HG03521 (cell line): ENCODE data around the gene TEX53.
A peak's percentile ranks its signal among the peaks of the same experiment; 100 is the strongest.

Experiments
- ATAC-seq: cut with Tn5 transposase; IDR thresholded peaks from one replicate; pipeline ENCODE4 v1.9.1; 2021; ENCODE audit warnings: mild to moderate bottlenecking, moderate library complexity; ENCODE audit not compliant: unreplicated experiment

TEX53 gene

DNA sequence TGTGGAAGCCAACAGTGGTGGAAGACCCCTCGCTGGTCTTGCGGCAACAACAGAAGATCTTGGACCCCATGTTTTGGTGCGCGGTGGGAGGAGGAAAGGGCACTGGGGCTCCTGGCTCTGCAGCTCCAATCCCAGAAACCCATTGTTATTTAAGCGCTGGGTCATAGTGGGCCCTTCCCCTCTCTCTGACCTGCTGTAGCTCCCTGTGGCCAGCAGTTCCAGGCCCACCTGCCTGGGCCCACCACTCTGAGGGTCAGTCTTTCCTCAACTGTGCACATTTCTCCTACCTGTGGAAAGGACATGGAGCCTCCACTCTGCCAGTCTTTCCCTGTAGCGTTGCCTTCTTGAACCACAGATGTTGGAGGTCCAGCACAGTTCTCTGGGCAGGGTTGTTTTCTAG lies at the start of gene TEX53:
Gene TEX53 (minus strand): TSS at position 101 of the 400 bp plus-strand sequence. CDS start 31 bp downstream, at position 70.
- ATAC-seq, result no peak

DNA sequence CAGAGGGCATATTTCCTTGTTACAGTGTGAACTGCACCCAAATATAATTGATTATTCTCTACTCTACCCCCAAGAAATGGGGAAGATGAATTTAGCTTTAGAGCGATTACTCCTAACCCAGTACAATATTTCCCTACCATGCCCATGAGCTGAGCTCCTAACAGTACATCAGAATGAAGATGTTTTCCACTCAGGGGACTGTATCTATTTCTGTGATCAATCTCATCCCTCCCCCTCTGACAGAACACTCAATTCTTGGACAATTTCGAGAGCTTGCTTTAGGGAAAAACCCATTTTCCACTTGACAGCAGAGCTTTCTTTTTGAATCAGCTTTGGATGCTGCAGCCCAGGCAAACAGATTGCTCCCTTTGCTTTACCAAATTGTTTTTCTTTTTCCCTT lies 49.1 kb upstream of the TEX53 start:
- no peak for ATAC-seq

DNA sequence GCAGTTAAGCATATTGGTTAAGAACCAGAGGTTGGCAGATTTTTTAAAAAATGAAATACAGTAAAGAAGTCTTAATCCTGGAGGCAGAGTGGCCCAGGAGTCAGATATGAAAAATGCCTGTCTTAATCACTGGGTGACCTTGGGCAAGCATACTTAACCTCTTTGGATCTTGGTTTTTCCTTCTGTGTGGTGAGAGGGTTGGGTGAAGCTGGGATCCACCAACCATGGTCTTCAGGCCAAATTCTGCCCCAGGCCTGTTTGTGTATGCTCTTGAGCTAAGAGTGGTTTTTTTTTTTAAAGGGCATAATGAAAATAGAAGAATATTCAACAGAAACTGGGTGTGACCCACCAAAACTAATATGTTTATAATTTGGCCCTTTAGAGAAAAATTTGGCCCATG lies 44.4 kb upstream of the TEX53 start:
- ATAC-seq, result no peak

DNA sequence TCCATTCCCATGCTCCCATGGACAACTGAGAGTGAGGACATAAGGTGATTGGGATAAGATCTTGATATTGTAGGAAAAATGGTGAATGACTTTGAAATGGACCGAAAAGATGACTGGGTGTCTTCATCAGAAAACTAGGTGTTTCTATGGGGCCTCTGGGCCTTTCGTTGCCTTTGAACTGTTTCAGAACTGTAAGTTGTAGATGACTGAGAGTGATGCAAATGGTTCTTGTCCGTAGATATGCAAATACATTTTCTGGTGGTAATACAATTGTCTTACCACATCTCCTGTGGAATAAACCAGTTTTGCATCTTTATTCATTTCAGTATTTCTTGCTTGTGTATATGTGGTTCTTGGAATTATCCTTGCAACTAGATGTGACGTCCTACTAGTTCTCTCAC lies 40.3 kb upstream of the TEX53 start:
- peak; percentile 34 for ATAC-seq

DNA sequence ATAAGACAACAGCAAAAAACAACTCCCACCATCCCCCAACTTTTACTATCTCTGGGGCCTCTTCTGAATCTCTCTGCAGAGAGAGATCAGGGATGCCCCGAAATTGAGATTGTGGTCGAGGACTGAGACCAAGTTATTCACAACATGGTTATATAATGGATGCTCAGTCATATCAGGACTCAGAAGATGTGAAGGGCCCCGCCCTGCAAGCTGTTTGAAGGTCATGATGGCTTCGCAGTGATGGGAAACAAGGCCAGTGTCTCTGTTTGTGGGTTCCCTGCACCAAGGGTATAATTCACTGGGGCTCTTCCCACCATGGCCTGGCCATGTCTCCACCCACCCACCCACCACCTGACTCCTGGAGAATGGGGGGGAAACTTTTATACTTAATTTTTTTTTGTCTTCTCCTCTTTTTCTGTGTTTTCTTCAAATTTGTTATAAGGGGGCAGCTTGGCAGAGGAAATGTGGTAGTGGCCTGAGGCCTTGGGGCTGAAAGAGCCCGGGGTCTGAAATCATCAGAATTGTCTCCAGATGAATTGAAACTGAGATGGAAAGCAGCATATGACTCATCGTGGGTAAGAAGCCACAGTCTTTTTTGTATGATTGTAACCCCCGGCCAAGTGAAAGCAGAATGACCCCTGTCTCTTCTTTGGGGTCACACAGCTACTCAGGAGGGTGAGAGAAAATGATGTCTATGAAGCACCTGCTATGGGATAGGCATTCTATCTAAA lies 39.4 kb upstream of the TEX53 start:
- peak; percentile 61 for ATAC-seq

DNA sequence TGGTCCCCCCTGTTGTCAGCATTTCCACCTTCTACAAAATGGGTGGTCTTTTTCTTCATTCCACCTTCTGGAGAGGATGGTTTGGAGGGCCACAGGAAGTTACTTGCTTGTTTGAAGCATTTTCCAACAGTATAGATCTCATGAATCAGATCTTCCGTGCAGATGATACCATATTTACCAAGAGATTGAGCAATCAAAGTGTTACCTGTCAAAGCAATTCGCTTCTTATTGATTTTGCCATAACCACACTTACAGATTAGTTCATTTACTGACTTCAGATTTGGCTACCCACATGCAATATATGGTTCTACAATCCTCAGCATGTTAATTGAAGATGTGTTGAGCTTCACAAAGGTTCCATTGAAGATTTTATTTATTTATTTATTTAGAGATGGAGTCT lies 38.3 kb upstream of the TEX53 start:
- no peak for ATAC-seq

DNA sequence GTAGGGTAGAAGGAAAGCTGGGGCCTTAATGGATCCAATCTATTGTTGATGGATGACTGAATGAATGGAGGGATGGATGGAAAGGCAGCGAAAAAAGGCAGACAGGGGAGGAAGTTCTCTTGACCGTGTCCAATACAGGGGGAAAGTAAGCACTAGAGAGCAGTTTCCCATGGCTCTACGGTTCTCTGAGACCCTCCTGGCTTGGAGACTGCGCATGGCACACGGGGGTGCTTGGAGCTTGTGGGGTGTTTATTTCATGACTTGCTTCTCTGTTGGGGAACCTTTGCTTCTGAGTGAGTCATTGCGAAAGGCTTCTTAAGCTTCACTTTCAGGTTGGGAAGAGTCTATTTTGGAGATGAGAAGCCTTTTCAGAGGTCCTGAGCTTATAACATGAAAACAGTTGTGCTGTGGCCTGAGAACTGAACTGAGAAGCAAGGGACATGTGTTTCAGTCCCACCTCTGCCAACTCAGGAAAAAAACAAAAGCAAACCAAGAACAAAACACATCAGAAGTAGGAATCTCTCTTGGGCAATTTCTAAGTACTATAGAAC lies 37.2 kb upstream of the TEX53 start:
- ATAC-seq, result peak; percentile 28

DNA sequence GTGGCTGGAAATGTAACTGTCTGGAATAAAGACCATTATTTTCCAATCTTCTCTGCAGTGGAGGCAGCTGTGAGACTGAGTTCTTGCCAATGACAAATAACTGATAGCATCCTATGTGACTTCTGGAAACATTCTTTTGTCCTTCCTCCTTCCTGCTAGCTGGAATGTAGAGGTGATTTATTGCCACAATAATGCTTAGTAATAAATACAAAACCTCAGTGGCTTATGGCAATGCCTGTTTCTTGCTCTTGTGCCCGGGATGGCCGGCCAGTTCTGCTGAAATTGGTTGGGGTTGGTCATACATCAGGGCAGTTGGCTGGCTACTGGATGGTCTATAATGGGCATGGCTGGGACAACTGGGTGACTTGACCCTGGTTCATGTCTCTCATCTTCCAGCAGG lies 36.5 kb upstream of the TEX53 start:
- ATAC-seq, result no peak

DNA sequence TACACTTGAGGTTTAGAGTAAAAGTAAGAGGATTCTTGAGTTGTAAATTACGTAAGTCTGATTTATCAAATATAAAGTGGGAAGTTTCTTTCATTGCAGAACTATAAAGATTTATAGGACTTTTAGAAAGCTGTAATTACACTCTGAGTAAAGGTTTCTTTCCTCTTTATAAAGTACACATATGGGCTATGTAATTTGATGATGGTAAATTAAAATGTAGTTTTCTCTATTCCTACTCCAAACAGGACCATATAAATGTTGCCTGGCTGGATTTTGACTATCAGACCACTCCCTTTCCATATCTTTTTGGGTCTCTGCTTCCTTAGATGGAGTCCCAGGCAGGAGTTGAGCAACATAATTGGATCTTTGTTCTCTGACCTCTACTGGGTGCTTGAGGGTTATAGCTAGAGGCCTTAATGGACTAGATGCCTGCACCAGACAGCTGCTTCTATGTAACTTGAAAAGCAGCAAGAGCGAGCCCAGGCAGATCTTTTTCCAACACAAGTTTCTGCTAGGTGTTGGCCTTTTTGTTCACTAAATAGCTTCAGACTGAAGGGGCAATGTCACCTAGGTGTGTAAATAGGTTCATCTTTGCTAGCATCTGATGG lies 35.7 kb upstream of the TEX53 start:
- ATAC-seq, result no peak

DNA sequence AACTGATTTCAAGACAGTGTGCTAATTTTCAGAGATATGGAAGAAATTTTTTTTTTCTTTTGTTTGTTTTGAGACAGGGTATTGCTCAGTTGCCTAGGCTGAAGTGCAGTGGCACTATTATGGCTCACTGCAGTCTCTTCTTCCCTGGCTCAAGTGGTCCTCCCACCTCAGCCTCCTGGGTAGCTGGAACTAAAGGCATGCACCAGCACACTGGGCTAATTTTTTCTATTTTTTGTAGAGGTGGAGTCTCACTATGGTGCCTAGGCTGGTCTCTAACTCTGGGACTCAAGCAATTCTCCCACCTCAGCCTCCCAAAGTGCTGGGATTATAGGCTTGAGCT lies 34.3 kb upstream of the TEX53 start:
- ATAC-seq, result no peak

DNA sequence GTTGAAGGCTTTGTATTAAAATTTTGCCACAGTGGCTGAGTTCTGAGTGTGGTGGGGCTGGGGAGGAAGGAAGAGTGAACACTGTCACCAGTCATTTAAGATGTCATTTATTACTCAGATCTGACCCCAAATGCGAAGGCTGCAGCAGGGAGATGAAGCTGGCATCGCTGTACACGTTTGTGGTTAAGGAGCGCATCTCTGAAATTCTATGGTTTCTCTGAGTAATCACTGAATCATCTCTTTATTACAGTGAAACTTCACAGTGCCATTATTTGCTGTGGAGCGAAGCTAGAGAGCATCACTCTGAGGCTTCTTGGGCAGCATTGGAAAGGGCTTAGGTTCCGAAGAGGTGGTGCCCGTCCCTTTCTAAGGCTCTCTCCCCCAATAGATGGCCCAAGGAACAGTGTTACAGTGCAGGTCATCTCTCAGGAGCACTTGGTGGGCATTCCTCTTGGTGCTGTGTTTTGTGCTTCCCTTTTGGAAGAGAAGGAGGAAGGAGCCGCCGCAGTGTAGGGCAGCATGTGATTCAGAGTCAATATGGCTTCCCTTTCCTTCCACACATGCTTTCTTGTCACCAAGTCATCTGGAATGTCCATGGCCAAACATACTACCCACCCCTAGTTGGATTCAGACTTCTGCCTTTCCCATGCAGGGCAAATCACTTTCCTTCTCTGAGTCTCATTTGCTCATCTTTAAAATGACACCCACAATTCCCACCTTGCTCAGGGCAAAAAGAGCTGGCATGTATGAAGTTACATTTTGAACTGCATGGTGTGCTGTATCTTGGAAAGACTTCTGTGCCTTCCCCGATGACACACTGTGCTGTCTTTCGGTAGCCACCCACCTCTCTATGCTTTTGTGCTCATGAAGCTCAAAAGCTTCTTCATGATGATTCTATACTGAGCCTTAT lies 33.7 kb upstream of the TEX53 start:
- ATAC-seq, result no peak

DNA sequence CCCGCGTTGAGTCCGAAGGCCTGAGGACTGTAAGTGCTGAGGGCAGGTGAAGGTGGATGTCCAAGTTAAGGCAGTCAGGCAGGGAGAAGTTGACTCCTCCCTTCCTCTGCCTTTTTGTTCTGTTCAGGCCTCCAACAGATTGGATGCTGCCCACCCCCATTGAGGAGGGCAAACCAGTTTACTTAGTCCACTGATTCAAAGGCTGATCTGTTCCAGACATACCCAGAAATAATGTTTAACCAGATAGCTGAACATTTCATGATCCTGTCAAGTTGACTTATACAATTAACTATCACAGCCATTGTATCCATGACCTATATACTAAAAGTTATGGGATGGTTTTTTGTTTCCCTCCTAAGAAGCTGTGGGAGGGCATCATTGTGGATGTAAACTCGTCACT lies 32.7 kb upstream of the TEX53 start:
- no peak for ATAC-seq

DNA sequence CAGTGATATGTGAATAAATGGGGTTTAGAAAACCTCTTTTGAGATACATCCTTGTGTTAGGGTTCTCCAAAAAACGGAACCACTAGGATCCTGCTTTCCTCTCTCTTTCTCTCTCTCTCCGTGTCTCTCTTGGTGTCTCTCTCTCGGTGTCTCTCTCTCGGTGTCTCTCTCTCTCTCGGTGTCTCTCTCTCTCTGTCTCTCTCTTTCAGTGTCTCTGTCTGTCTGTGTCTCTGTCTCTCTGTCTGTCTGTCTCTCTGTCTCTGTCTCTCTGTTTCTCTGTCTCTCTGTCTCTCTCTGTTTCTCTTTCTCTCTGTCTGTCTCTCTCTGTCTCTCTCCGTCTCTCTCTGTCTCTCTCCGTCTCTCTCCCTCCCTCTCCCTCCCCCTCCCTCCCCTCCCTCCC lies 32.2 kb upstream of the TEX53 start:
- ATAC-seq, result no peak

DNA sequence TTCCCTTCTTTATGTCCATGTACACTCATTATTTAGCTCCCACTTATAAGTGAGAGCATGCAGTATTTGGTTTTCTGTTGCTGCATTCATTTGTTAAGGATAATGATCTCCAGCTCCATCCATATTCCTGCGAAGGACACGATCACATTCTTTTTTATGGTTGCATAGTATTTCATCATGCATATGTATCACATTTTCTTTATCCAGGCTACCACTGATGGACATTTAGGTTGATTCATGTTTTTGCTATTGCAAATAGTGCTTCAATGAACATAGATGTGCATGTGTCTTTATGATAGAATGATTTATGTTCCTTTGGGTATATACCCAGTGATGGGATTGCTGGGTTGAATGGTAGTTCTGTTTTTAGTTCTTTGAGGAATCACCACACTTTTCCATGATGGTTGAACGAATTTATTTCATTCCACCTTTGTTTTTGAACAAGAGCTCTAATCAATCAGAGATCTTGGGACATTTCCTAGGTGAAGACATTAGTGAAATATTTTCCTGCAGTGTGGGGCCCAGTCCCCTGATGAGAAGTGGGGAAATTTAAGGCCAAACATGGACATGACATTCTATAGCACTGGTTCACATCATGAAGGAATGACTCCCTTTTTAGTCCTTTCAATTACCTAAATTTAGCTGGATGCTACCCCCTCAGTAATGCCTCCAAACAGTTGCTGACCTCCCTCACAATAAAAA lies 31.5 kb upstream of the TEX53 start:
- no peak for ATAC-seq

DNA sequence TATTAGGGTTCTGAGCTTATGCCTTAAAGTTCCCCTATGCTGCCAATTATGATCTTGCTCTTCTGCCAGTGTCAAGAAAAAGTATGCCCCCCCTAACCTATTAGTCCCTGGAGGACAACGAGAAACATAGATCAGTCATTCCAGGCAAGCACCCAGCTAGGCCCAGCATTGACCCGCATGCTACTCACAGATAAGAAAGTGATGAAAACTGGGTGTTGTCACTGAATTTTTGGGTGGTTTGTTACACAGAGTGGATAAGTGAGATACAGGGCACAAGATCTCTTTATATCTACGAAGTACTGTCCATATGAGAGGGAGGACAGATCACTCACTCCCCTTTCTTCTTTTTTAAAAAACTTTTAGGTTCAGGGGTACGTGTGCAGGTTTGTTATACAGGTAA lies 30.8 kb upstream of the TEX53 start:
- ATAC-seq, result no peak

DNA sequence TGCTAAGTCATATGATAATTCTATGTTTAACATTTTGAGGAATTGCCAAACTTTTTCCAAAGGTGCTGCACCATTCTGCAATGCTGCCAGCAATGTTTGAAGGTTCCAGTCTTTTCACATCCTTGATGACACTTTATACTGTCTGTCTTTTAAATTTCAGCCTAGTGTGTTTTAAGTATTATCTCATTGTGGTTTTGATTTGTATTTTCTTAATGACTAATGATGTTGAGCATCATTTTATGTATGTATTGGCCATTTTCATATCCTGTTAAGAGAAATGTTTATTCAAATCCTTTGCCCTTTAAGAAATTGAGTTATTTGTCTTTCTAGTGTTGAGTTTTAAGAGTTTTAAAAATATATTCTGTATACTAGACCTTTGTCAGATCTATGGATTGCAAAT lies 29.4 kb upstream of the TEX53 start:
- ATAC-seq, result no peak

DNA sequence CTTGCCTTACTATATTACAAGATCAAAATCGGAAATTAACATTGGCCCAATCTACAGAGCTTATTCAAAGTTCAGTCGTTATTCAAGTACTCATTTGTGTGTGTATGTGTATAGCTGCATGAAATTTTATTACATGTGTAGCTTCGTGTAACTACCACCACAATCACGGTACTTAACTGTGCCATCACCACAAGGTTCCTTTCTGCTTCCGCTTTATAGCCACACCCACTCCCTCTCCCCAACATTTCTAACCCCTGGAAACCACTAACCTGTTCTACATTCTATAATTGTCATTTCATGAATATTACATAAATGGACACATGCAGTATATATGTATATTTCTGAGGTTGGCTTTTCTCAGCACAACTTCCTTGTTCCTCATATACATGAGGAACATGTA lies 28.3 kb upstream of the TEX53 start:
- no peak for ATAC-seq

DNA sequence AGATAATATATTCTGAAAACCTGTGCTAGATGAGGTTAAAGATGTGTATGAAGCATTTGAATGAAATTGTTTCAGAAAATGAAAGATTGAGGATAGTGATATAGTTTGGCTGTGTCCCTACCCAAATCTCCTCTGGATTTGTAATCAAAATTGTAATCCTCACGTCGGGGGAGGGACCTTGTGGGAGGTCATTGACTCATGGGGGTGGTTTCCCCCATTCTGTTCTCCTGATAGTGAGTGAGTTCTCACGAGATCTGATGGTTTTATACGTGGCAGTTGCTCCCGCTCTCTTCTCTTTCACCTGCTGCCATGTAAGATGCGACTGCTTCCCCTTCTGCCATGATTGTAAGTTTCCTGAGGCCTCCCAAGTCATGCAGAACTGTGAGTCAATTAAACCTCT lies 26.4 kb upstream of the TEX53 start:
- ATAC-seq, result no peak

DNA sequence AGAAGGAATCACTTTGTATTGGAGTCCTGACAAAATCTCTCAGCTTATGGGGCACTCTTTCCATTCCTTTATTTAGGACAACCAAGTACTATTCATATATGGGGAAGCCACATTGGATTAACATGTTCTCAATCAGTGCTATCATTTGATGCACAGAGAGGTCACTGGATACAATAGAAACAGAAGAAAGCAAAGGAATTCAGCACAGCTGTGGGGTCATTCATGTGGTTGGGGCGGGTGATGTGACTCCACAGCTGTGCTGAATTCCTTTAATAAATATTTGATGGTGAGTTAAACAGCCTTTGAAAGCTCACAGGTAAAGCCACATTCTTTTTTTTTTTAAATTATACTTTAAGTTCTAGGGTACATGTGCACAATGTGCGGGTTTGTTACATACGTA lies 25.2 kb upstream of the TEX53 start:
- no peak for ATAC-seq

DNA sequence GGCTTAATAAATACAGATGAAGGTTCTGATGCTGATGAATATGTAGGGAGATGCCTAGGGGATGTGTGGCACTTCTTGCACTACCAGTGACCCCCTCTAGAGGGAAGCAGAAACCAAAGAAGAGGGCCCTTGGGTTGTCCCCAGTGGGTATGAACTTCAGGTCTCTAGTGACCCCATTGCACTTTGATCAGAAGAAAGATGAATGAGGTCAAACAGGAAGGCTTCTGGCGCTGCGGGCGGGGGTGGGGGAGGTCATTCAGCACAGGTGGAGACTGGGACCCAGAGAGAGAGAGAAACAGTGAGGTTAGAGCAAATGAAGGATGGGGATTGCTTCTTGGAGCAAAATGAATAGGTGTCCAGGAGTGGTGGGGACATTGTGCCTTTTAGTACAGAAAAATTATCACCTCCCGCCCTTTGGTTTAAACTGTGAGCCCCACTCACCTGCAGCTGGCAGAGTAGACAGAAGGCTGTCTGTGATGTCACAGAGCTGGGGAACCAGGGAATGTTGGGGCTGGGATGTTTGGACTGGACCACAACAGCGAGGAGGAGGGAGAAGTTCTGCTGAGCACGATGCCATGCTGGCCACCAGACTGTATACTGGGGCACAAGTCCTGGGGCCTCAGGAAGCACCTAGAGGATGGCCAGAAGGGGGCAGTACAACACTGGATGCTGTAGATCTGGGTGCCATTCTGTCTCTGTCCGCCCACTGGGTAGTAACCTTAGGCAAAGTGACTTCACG lies 24.2 kb upstream of the TEX53 start, which contains the start of gene TEX48:
Gene TEX48 (minus strand): TSS at position 599 of the 739 bp plus-strand sequence. CDS start 10,469 bp downstream, outside the sequence.
- ATAC-seq, result peak; percentile 78
